BE2C (cell line): Measurements from ENCODE around the gene SPPL3.
"Not testable (repeated sequence)": the region's sequence is repeated elsewhere in the genome, so short reads cannot be mapped to it uniquely, and the experiment has no call there.

ENCODE experiments used
- DNase-seq: peaks from one replicate; pipeline ENCODE4 v3.0.0-alpha.2; 2020
- H3K27me3 ChIP-seq: fragments of 250-450 bp; sonication (Bioruptor Pico); 2 replicates; pipeline ENCODE4 v1.5.1; 2020; ENCODE audit warnings: mild to moderate bottlenecking
- H3K36me3 ChIP-seq: fragments of 250-450 bp; sonication (Bioruptor Pico); 2 replicates; pipeline ENCODE4 v1.5.1; 2020; ENCODE audit warnings: mild to moderate bottlenecking
- H3K4me1 ChIP-seq: fragments of 250-450 bp; sonication (Bioruptor Pico); 2 replicates; pipeline ENCODE4 v1.5.1; 2020
- H3K4me3 ChIP-seq: 2 replicates; pipeline ENCODE4 v1.5.1; 2011; ENCODE audit warnings: low read depth, low read length
- H3K9me3 ChIP-seq: fragments of 250-450 bp; sonication (Bioruptor Pico); 2 replicates; pipeline ENCODE4 v1.5.1; 2020
- TF ChIP-seq, protein P1 (sequence below): IDR thresholded peaks from 2 replicates; pipeline ENCODE4 v1.5.1; 2012; ENCODE audit warnings: mild to moderate bottlenecking, low read depth, low read length

SPPL3 gene

DNA sequence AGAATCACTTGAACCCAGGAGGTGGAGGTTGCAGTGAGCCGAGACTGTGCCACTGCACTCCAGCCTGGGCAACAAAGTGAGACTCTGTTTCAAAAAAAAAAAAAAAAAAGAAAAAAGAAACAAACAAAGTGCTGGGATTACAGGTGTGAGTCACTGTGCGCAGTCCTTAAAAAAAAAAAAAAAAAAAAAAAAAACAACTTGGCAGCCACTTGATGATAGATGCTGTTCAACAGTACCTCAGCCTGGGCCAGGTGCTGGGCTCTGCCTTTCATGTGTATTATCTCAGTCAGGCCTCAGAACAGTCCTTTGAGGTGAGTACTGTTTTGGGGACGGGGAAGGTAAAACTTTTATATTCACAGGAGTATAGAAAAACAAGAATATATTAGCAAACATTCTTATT, 169.0 kb downstream of the SPPL3 start:
- Histone ChIP-seq H3K27me3 (no peaks in the 10 kb centered on the region), H3K9me3 (no peaks in the 10 kb centered on the region), H3K4me1 (no peaks in the 10 kb centered on the region), H3K36me3 (no peaks in the 10 kb centered on the region), H3K4me3 (no peak overlapping the region)
- DNase-seq: no peak
- TF ChIP-seq, protein P1, sequence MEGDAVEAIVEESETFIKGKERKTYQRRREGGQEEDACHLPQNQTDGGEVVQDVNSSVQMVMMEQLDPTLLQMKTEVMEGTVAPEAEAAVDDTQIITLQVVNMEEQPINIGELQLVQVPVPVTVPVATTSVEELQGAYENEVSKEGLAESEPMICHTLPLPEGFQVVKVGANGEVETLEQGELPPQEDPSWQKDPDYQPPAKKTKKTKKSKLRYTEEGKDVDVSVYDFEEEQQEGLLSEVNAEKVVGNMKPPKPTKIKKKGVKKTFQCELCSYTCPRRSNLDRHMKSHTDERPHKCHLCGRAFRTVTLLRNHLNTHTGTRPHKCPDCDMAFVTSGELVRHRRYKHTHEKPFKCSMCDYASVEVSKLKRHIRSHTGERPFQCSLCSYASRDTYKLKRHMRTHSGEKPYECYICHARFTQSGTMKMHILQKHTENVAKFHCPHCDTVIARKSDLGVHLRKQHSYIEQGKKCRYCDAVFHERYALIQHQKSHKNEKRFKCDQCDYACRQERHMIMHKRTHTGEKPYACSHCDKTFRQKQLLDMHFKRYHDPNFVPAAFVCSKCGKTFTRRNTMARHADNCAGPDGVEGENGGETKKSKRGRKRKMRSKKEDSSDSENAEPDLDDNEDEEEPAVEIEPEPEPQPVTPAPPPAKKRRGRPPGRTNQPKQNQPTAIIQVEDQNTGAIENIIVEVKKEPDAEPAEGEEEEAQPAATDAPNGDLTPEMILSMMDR: no peak

DNA sequence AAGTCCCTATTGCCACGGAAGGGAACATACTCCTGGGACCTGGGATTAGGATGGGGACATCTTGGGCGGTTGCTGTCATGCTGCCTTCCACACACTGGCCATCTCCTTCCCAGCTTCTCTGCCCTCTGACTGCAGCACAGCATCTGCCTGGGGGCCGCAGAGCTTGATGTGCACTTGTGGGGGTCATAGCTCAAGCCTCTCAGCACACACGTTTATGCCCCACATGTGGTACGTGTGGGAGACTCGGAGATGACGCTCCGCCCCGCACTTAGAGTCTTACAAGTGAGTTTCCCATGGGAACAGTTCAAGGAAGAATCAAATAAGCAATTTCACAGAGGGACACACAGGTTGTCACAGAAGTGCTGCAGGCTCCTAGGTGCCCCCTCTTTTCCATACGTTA, 169.9 kb downstream of the SPPL3 start:
- H3K27me3 ChIP-seq: no peaks in the 10 kb centered on the region
- TF ChIP-seq, protein P1: no peak
- no peak for DNase-seq
- H3K9me3 ChIP-seq: no peaks in the 10 kb centered on the region
- H3K4me3 ChIP-seq: no peak overlapping the region
- no peaks in the 10 kb centered on the region for H3K36me3 ChIP-seq
- H3K4me1 ChIP-seq: no peaks in the 10 kb centered on the region

DNA sequence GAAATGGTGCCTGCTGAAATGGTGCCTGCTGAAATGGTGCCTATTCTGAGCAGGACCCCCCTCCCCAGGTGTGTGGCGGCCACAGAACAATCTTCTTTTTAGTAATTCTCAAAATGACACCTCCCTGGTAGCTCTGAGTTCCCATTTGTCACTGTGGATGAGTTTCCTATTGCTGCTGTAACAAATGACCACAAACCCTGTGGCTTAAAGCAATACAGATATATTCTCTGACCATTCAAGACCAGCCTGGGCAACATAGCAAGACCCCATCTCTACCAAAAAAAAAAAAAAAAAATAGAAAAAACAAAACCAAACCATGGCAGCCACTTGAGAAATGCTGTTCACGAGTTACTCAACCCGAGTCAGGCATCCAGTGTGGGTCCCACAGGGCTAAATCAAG, 170.6 kb downstream of the SPPL3 start:
- no peak for DNase-seq
- TF ChIP-seq, protein P1: no peak

DNA sequence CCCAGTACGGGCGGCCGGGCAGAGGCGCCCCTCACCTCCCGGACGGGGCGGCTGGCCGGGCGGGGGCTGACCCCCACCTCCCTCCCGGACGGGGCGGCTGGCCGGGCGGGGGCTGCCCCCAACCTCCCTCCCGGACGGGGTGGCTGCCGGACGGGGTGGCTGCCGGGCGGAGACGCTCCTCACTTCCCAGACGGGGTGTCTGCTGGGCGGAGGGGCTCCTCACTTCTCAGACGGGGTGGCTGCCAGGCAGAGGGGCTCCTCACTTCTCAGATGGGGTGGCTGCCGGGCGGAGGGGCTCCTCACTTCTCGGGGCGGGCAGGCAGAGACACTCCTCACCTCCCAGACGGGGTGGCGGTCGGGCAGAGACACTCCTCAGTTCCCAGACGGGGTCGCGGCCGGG, 172.0 kb downstream of the SPPL3 start:
- not testable (repeated sequence) for H3K4me3 ChIP-seq, DNase-seq, H3K4me1 ChIP-seq, H3K36me3 ChIP-seq, H3K27me3 ChIP-seq, H3K9me3 ChIP-seq

More for the DNA sequence above, 170.6 kb downstream of the SPPL3 start:
- no peaks in the 10 kb centered on the region for H3K27me3 ChIP-seq
- no peaks in the 10 kb centered on the region for H3K36me3 ChIP-seq
- no peaks in the 10 kb centered on the region for H3K9me3 ChIP-seq
- H3K4me1 ChIP-seq: no peaks in the 10 kb centered on the region
- H3K4me3 ChIP-seq: no peak overlapping the region

DNA sequence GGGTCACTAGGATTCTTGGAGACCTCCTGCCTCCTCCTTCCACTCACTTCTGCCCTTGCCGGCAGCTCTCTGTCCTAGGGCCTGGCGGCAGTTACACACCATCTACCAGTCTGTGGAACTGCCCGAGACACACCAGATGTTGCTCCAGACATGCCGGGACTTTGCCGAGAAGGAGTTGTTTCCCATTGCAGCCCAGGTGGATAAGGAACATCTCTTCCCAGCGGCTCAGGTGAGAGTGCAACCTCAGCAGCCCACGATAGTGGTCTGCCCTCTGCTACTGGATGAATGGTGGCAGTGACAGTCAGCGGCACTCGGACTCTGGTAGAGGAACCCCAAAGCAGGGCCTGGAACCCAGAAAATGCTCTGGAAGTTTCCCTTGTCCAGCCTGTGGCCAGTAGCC, 177.2 kb downstream of the SPPL3 start:
- no peaks in the 10 kb centered on the region for H3K9me3 ChIP-seq

DNA sequence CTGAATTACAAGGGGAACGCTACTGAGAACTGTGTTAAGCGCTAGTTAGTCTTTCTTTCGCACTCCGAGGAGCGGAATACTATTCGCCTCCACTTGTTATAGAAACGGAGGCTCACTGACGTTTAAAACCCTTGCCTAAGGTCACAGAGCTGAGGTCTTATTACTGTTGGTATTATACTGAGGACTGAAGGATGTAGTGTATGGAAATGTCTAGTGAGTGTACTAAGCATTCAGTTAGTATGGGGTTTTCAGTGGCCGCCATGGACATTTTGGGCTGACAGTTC, 177.7 kb downstream of the SPPL3 start:
- Histone ChIP-seq H3K27me3 (no peaks in the 10 kb centered on the region), H3K4me3 (peak overlapping the region; percentile 63), H3K4me1 (peaks cover 21% of the 10 kb centered on the region), H3K36me3 (peaks cover 13% of the 10 kb centered on the region), H3K9me3 (no peaks in the 10 kb centered on the region)
- TF ChIP-seq, protein P1: no peak
- no peak for DNase-seq

More for the DNA sequence above, 177.2 kb downstream of the SPPL3 start:
- no peak for DNase-seq
- TF ChIP-seq, protein P1: no peak
- peaks cover 13% of the 10 kb centered on the region for H3K36me3 ChIP-seq
- no peak overlapping the region for H3K4me3 ChIP-seq
- no peaks in the 10 kb centered on the region for H3K27me3 ChIP-seq
- H3K4me1 ChIP-seq: peaks cover 17% of the 10 kb centered on the region
